Measurements from ENCODE around the gene CTRL.

The CTRL gene

DNA sequence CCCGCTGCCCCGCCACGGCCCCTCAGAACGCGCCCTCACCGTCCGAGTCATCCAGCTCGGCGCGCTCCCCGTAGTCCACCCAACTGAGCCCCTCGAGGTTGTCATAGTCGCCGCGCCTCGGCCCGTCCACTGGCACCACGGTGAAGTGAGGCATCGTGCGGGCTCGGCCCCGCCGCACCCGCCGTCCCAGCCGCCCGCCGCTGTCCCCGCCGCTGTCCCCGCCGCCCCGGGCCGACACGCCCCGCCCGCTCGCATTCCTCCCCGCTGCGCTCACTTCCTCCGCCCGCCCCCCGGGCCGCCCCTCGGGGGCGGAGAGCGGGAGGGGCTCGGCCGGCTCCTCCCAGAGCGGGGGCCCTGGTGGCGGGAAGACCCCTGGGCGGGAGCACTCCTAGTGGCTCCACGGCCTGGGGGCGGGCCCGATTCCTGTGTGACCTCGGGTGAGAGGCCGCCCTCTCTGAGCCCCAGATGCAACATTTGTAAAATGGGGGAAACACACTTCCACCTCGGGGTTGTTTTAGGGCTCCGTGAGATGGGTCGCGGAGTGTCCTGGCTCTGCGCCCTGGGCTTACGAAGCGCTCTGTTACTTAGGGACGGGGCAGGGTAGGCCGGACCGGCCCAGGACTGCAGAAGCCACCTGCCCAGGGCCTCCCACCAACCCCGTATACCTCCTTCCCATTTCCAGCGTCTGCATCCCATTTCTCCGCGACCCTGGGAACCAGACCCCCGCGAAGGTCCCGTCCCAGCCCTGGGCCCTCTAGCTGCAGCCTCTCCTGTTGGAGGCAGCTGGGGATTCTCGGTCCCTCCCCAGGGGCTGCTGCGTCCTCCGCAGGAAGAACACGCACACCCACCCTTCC lies 37.0 kb upstream of the CTRL start, which contains the start of gene SLC12A4:
SLC12A4 (minus strand) TSS at position 238 of the 854 bp plus-strand sequence; CDS start at position 154, 84 bp downstream.
- H3K4me1 ChIP-seq (ENCODE audit: insufficient read depth, poor library complexity, severe bottlenecking): peaks cover 16% of the 10 kb centered on the region
- DNase-seq (ENCODE audit: low spot score) (peak; percentile 90), ATAC-seq (ENCODE audit: low read depth) (peak; percentile 72)
- peaks cover 15% of the 10 kb centered on the region; the same call in 1 of the 2 replicates for H3K36me3 ChIP-seq (ENCODE audit: low read depth)
- TF ChIP-seq, protein P1, sequence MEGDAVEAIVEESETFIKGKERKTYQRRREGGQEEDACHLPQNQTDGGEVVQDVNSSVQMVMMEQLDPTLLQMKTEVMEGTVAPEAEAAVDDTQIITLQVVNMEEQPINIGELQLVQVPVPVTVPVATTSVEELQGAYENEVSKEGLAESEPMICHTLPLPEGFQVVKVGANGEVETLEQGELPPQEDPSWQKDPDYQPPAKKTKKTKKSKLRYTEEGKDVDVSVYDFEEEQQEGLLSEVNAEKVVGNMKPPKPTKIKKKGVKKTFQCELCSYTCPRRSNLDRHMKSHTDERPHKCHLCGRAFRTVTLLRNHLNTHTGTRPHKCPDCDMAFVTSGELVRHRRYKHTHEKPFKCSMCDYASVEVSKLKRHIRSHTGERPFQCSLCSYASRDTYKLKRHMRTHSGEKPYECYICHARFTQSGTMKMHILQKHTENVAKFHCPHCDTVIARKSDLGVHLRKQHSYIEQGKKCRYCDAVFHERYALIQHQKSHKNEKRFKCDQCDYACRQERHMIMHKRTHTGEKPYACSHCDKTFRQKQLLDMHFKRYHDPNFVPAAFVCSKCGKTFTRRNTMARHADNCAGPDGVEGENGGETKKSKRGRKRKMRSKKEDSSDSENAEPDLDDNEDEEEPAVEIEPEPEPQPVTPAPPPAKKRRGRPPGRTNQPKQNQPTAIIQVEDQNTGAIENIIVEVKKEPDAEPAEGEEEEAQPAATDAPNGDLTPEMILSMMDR (IDR thresholded peaks at IDR 0.05; ENCODE audit: poor library complexity, severe bottlenecking): peak; percentile 3
- H3K27ac ChIP-seq (ENCODE audit: poor library complexity, severe bottlenecking): peak within 1 kb of the TSS; percentile 77
- H3K9me3 ChIP-seq (ENCODE audit: severe bottlenecking): no peaks in the 10 kb centered on the region
- no peaks in the 10 kb centered on the region for H3K27me3 ChIP-seq (ENCODE audit: insufficient read depth, poor library complexity, severe bottlenecking)
- H3K4me3 ChIP-seq (ENCODE audit: severe bottlenecking): peak within 1 kb of the TSS; percentile 77

DNA sequence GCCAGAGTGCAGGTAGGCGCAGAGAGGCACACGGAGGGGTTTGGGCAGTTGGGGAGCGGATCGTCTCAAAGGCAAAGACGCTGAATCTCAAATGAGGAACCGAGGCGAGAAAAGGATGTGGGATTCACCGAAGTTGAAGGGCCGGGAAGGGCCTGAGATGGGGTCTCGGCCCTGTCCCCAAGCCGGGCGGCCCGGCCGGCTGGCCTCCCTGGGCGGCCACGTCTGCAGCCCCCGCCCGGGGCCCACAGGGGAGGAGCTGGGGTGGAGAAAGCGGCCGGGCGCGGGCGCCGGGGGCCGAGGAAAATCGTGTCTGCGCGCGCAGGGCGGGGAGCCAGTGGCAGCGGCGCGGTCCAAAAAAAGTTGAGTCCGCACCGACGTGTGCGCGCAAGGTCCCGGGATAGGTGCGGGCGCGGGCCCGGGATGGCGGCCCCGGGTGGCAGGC lies 36.3 kb upstream of the CTRL start:
- peak overlapping the region; percentile 77 for H3K27ac ChIP-seq (ENCODE audit: poor library complexity, severe bottlenecking)
- peak overlapping the region; percentile 77 for H3K4me3 ChIP-seq (ENCODE audit: severe bottlenecking)
- no peak for DNase-seq (ENCODE audit: low spot score)
- TF ChIP-seq, protein P1 (IDR thresholded peaks at IDR 0.05; ENCODE audit: poor library complexity, severe bottlenecking): no peak
- H3K36me3 ChIP-seq (ENCODE audit: low read depth): peaks cover 22% of the 10 kb centered on the region
- no peaks in the 10 kb centered on the region for H3K27me3 ChIP-seq (ENCODE audit: insufficient read depth, poor library complexity, severe bottlenecking)
- peaks cover 16% of the 10 kb centered on the region for H3K4me1 ChIP-seq (ENCODE audit: insufficient read depth, poor library complexity, severe bottlenecking)
- no peaks in the 10 kb centered on the region for H3K9me3 ChIP-seq (ENCODE audit: severe bottlenecking)
- peak; percentile 4; the same call in 2 of the 3 replicates for ATAC-seq (ENCODE audit: low read depth)

DNA sequence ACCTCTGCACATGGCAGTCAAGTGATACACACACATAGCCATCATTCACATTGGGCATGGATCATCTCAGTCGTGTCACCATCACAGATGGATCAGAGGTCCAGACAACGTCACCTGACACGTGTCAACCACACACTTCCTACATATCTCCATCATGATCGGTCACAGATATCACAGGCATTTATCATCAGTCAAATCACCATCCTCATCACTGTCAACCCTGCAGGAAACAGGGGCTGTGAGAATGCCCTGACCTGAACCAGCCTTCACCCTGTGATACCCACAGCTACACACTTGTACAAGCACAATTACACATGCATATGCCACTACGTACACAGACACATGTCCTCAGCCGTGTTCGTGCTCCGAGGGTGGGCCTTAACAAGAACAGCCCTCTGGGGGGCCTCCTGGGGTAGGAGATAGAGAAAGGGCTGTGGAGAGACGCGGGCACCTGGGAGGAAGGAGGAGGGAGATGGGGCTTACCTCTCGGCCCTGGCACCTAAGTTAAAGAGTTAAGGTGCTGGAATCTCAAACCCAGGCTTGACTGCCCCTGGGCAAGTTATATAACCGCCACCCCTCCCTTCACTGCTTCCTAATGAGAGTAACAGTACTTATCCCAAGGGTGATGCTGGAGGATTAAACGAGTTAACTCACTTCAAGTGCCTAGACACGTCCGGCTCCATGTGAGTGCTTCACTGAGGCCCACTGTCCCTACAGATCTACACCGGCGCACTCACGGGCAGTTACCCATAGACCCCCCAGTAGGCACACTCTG lies 35.7 kb upstream of the CTRL start:
- ATAC-seq (ENCODE audit: low read depth) (peak; percentile 4; the same call in 2 of the 3 replicates), DNase-seq (ENCODE audit: low spot score) (no peak)
- Histone ChIP-seq H3K4me1 (ENCODE audit: insufficient read depth, poor library complexity, severe bottlenecking) (peaks cover 16% of the 10 kb centered on the region), H3K4me3 (ENCODE audit: severe bottlenecking) (peak overlapping the region; percentile 77), H3K27ac (ENCODE audit: poor library complexity, severe bottlenecking) (peak overlapping the region; percentile 77), H3K27me3 (ENCODE audit: insufficient read depth, poor library complexity, severe bottlenecking) (no peaks in the 10 kb centered on the region), H3K36me3 (ENCODE audit: low read depth) (peaks cover 28% of the 10 kb centered on the region), H3K9me3 (ENCODE audit: severe bottlenecking) (no peaks in the 10 kb centered on the region)
- TF ChIP-seq, protein P1 (IDR thresholded peaks at IDR 0.05; ENCODE audit: poor library complexity, severe bottlenecking): no peak

DNA sequence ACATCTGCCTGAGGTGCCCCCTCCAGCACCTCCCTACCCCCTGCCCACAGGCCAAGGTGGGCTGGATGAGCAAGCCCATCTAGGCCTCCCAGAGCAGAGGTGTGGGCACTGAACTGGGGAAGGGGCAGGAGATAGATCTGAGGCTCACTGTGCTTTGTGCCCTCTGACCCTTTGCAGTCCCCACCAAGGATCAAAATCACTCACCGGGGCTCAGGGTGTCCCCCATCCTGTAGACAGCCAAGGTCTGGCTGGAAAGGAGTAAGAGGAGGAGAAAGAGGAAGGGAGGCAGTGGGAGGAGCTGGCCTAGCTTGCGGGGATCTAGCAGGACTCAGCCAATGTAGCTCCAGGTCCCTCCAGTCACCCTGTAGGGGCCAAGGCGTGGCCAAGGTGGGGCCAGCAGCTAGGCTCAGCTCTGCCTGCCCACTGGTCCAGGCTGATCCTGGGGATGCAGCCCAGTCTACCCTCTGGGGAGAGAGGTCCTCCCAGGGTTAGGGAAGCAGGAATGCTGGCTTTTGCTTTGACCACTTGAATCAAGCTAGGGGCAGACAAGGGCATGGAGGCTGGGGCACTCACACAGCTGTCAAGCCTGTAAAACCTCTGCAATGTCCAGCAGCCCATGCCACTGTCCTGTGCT lies 35.0 kb upstream of the CTRL start:
- H3K36me3 ChIP-seq (ENCODE audit: low read depth): peaks cover 33% of the 10 kb centered on the region
- H3K27ac ChIP-seq (ENCODE audit: poor library complexity, severe bottlenecking): peak overlapping the region; percentile 77
- DNase-seq (ENCODE audit: low spot score): peak; percentile 75
- peak overlapping the region; percentile 77 for H3K4me3 ChIP-seq (ENCODE audit: severe bottlenecking)
- H3K4me1 ChIP-seq (ENCODE audit: insufficient read depth, poor library complexity, severe bottlenecking): peaks cover 22% of the 10 kb centered on the region
- no peaks in the 10 kb centered on the region for H3K27me3 ChIP-seq (ENCODE audit: insufficient read depth, poor library complexity, severe bottlenecking)
- H3K9me3 ChIP-seq (ENCODE audit: severe bottlenecking): no peaks in the 10 kb centered on the region
- ATAC-seq (ENCODE audit: low read depth): peak; percentile 48
- TF ChIP-seq, protein P1 (IDR thresholded peaks at IDR 0.05; ENCODE audit: poor library complexity, severe bottlenecking): no peak
